ENCODE data around the gene PLXDC2. TPM values are rescaled to one million over a fixed set of nuclear protein-coding genes. Genes with fewer than 3 reads are reported as not detected.

Gene PLXDC2
- total and polyA plus RNA-seq, 7 donors, result 1.8 to 44.6 (median 18.2) TPM

DNA sequence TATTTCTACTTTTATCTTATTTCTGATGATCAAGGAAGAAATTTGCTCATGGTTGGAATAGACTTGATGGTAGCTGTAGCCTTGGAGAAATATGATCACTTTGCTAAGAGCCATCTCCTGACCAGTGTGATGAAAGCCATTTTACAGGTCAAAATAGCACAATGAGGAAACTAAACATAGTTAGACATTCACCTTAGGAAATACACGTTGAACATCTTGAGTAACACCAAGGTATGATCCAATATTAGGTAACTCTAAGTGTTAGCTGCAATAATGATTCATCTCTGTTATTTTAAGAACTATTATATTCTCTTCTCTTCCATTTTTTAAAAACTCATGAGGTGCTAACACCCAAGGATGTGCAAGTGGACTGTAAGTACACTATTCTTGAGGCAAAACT is 328.0 kb downstream of the PLXDC2 start:
- 81 to 87% methylated on average over 1 of the region's 1 CpG for WGBS, 2 donors
- peaks cover 0 to 3% (median 0%) of the 10 kb centered on the region in 4 donors for H3K36me3 ChIP-seq
- no peak for TF ChIP-seq POLR2A (IDR thresholded peaks at IDR 0.05)
- TF ChIP-seq, protein P1, sequence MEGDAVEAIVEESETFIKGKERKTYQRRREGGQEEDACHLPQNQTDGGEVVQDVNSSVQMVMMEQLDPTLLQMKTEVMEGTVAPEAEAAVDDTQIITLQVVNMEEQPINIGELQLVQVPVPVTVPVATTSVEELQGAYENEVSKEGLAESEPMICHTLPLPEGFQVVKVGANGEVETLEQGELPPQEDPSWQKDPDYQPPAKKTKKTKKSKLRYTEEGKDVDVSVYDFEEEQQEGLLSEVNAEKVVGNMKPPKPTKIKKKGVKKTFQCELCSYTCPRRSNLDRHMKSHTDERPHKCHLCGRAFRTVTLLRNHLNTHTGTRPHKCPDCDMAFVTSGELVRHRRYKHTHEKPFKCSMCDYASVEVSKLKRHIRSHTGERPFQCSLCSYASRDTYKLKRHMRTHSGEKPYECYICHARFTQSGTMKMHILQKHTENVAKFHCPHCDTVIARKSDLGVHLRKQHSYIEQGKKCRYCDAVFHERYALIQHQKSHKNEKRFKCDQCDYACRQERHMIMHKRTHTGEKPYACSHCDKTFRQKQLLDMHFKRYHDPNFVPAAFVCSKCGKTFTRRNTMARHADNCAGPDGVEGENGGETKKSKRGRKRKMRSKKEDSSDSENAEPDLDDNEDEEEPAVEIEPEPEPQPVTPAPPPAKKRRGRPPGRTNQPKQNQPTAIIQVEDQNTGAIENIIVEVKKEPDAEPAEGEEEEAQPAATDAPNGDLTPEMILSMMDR (IDR thresholded peaks at IDR 0.05), result no peak
- no peak overlapping the region for H3K4me3 ChIP-seq
- H3K4me1 ChIP-seq, result no peaks in the 10 kb centered on the region
- H3K27me3 ChIP-seq, result no peaks in the 10 kb centered on the region
- H3K27ac ChIP-seq, result no peak overlapping the region
- DNase-seq, result no peak
- H3K9me3 ChIP-seq, result no peaks in the 10 kb centered on the region
- intact Hi-C loops (cut with DNase I), result no loop called here

DNA sequence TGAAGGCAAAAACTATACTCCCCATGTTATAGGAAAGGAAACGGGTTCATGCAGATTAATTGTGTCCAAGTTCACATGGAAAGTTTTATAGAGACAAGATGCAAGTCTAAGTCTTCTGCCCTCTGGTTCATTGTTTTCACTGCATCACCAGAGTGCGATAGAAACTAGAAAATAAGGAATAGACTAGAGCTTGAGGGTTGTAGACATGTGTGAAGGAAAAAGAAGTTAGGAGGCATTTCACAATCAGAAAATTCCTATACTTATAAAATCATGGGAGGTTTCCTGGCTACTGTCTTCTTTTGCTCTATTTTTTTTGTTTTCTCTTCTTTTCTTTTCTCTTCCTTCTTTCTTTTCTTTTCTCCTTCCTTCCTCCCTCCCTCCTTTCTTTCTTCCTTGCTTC is 329.8 kb downstream of the PLXDC2 start:
- no peak overlapping the region for H3K4me3 ChIP-seq
- H3K27me3 ChIP-seq, result no peaks in the 10 kb centered on the region
- H3K9me3 ChIP-seq, result no peaks in the 10 kb centered on the region
- no peak for DNase-seq
- H3K36me3 ChIP-seq, result peaks cover 0 to 3% (median 0%) of the 10 kb centered on the region in 4 donors
- 92 to 94% methylated on average over 2 of the region's 2 CpGs for WGBS, 2 donors
- H3K4me1 ChIP-seq, result no peaks in the 10 kb centered on the region
- TF ChIP-seq, protein P1 (IDR thresholded peaks at IDR 0.05), result no peak
- TF ChIP-seq POLR2A (IDR thresholded peaks at IDR 0.05) (no peak), EP300 (IDR thresholded peaks at IDR 0.05) (no peak), POLR2AphosphoS5 (IDR thresholded peaks at IDR 0.05) (no peak)
- intact Hi-C loops (cut with DNase I), result no loop called here
- no peak overlapping the region for H3K27ac ChIP-seq

DNA sequence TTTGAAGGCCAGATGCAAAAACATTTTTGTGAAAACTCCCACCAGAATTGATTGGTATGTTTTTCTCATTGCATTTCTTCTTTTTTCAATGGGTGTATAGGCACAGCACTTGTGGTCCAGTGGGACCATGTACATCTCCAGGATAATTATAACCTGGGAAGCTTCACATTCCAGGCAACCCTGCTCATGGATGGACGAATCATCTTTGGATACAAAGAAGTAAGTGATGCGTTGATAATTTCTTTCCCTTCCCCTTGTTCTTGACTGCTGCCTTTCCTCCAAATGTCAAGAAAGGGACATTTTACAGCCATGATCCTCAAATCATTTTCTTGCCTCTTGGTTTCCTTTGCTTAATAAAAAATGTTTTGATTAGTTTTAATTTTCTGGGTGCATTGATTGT is 331.5 kb downstream of the PLXDC2 start:
- Histone ChIP-seq H3K27me3 (no peaks in the 10 kb centered on the region), H3K27ac (no peak overlapping the region), H3K4me1 (no peaks in the 10 kb centered on the region), H3K36me3 (peaks cover 0 to 3% (median 0%) of the 10 kb centered on the region in 4 donors), H3K4me3 (no peak overlapping the region), H3K9me3 (no peaks in the 10 kb centered on the region)
- 90 to 94% methylated on average over 2 of the region's 2 CpGs for WGBS, 2 donors
- TF ChIP-seq POLR2A (IDR thresholded peaks at IDR 0.05), result no peak
- no peak for DNase-seq
- intact Hi-C loops (cut with DNase I), result no loop called here

DNA sequence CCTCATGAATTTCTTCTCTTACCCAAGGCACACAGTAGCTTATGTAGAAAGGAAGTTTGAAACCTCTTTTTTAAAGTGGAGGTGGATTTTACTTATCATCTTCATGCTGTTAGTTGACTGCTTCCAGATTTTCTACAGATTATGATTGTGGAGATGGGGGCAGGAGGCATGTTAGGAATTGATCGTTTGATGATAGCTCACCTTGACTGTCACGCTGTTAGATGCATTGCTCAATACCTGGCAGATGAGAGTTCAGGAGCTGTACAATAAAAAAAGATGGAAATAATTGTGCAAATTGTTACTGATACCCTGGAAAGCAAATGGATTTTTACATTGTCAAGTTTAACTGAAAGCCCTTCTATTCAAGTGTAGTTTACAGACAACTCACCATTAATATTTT is 340.3 kb downstream of the PLXDC2 start:
- intact Hi-C loops (cut with DNase I), result no loop called here
- H3K36me3 ChIP-seq, result no peaks in the 10 kb centered on the region
- WGBS, 2 donors, result 94 to 98% methylated on average over 2 of the region's 2 CpGs
- no peak for DNase-seq
- no peaks in the 10 kb centered on the region for H3K4me1 ChIP-seq
- H3K4me3 ChIP-seq, result no peak overlapping the region
- H3K27me3 ChIP-seq, result no peaks in the 10 kb centered on the region
- H3K27ac ChIP-seq, result no peak overlapping the region
- TF ChIP-seq POLR2AphosphoS5 (IDR thresholded peaks at IDR 0.05) (no peak), EP300 (IDR thresholded peaks at IDR 0.05) (no peak), POLR2A (IDR thresholded peaks at IDR 0.05) (no peak)
- TF ChIP-seq, protein P1 (IDR thresholded peaks at IDR 0.05), result no peak
- H3K9me3 ChIP-seq, result no peaks in the 10 kb centered on the region

DNA sequence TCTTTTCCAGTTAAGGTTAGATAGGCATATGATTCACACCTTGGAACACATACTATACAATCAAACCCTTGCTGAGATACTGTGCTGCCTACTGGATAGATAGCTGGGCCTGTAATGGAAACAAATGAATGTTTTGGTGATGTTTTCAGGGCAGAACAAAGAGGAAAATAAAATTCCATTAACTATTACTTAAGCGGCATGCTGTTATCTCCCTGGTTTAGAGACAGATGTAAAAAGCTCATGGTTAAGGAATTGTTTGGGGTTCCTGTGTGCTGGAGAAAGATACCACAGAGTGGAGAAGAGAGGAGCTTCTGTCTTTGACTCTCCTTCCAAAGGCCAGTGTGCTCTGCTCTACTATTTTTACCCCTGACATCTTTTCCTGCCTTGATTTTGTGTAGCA is 341.1 kb downstream of the PLXDC2 start:
- Histone ChIP-seq H3K36me3 (no peaks in the 10 kb centered on the region), H3K4me1 (no peaks in the 10 kb centered on the region), H3K27ac (no peak overlapping the region), H3K9me3 (no peaks in the 10 kb centered on the region), H3K27me3 (no peaks in the 10 kb centered on the region), H3K4me3 (no peak overlapping the region)
- WGBS, 2 donors, result 96% methylated on average over 1 of the region's 1 CpG
- intact Hi-C loops (cut with DNase I), result no loop called here
- TF ChIP-seq EP300 (IDR thresholded peaks at IDR 0.05) (no peak), POLR2A (IDR thresholded peaks at IDR 0.05) (no peak), POLR2AphosphoS5 (IDR thresholded peaks at IDR 0.05) (no peak)
- TF ChIP-seq, protein P1 (IDR thresholded peaks at IDR 0.05), result no peak
- DNase-seq, result no peak
